Left cardiac atrium (tissue), 4 donors: Measurements from ENCODE around the gene RGS3. TPM values are rescaled to one million over a fixed set of nuclear protein-coding genes. Genes with fewer than 3 reads are reported as not detected.
"Not testable (repeated sequence)": the region's sequence is repeated elsewhere in the genome, so short reads cannot be mapped to it uniquely, and the experiment has no call there.

Experiments used
- ATAC-seq, 2 donors: fragments of 200-7000 bp; cut with Tn5 transposase; one replicate each; pipeline ENCODE4 v1.9.1; 2020; ENCODE audit warnings: mild to moderate bottlenecking in 2 of 2, moderate library complexity in 2 of 2
- DNase-seq: peaks from one replicate; pipeline ENCODE4 v3.0.0-alpha.2; 2020
- intact Hi-C, 2 donors: fragments of 100-400 bp; cut with DNase I; formaldehyde crosslinking; loops; one replicate each; pipeline versions ENCODE4 v1.14.1 to v1.15.1; 2022 to 2023
- total RNA-seq, 2 donors: library from RNA; stranded (reverse); fragmentation: NEBNext Ultra II Directional; extraction: Animal tissue kit (Norgen Biotek cat#: 25700); gene quantifications; one replicate each; pipeline ENCODE4 v1.2.1, GENCODE V29; 2021
- donor health status: DM: no; HTN: yes; CAD: no.
- donor health status: DM: no; HTN: yes; CAD: no; lungs with severe emphysema.
- donor health status: DM: yes; HTN: yes; CAD: no.
- donor health status: Dilated cardiomyopathy.

Gene RGS3
- total RNA-seq, 2 donors from 2014 or later, result 124 to 131 TPM

DNA sequence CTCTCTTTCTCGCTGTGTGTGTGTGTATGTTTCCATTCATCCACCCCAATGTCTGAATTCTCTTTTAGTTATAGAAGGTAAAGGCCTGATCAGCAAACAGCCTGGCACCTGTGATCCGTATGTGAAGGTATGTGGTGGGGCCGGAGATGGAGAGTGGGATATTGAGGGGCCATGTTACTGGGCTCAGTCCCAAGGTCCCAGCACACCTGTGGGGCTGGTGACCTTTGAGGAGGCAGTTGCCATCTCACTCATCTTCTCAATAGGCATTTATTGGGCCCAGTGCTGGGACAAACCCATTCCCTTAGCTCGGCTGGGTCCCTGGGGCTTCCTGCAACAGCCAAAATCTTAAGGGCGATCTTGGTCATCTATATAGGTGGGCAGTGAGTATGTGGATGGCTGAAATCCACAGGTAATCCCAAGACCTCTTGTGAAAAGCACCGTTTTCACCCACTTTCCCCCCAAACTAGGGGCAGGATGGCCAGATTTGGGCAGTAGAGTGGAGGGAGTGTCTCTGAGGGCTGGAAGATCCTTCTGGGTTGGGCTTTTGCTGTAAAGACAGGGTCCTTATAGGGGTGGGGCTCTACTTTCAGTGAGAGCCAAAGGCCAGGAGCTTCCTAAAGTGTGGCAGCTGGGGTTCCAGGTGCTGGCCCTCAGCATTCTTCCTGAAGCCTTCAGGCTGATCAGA, 19.6 kb downstream of the RGS3 start:
- DNase-seq, result no peak
- intact Hi-C loops, result no loop called here

DNA sequence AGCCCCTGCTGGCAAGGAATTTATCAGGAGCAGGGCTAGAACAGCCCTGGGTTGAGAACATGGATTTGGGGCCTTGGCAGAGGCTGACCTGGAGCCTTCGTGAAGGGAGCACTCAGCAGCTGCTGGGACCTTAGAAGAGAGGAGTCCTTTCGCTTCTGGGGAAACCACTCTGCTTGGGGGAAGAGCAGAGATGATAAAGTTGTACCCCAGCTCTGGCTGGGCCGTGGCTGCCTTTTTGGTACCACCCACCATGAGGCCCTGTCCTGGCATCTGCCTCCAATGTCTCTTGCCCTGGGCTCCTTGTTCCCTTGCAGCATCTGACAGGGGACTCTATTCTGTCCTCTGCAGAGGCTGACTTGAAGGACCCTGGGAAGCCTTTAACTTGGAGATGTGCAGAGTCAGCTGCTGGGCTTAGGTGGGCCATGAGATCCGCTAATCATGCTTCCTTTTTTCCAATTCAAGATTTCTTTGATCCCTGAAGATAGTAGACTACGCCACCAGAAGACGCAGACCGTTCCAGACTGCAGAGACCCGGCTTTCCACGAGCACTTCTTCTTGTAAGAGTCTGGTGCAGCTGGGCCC, 20.2 kb downstream of the RGS3 start:
- ATAC-seq (peak in 1 of 2 donors; percentile 3), DNase-seq (no peak)
- intact Hi-C loops, result no loop called here

More for the DNA sequence above, 19.6 kb downstream of the RGS3 start:
- ATAC-seq, result no peak

DNA sequence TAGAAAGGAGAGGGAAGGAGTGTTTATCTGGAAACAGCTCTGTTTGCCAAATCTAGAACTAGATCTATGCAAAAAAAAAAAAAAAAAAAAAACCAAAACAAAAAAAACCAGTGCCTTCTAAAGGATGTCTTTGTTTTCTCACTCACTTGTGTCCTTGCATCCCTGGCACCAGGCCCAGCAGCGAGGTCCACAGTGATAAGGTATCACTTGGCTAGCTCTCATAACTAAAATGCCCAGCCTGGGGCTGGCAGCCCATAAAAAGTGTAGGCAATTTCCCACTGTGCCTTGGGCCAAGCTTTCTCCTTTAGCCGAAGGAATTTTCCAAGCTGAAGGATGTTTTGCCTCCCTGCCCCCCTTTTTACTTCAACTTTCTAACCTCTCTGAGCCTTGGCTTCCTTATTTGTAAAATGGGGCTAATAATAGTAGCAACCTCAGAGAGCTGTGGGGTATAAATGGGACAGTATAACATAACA, 20.8 kb downstream of the RGS3 start:
- ATAC-seq (peak; percentile 71 to 77), DNase-seq (peak; percentile 88)
- intact Hi-C loops, result no loop called here

DNA sequence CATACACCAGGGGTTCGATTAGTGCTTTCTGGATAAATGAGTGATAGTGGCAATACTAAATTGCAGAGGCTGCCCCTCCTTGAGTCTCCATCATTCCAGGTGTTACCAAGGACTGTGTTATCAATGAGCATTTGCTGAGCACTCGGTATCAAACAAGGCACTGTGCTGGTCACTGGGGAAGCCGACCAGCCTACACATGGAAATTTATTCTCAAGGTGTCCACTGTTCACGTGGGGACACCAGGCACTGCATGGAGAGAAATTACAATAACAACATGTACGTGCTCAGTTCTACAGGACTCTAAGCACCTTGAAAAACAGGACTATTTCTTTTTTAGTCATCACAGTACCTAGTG, 22.2 kb downstream of the RGS3 start:
- ATAC-seq (no peak), DNase-seq (no peak)
- intact Hi-C loops, result no loop called here

DNA sequence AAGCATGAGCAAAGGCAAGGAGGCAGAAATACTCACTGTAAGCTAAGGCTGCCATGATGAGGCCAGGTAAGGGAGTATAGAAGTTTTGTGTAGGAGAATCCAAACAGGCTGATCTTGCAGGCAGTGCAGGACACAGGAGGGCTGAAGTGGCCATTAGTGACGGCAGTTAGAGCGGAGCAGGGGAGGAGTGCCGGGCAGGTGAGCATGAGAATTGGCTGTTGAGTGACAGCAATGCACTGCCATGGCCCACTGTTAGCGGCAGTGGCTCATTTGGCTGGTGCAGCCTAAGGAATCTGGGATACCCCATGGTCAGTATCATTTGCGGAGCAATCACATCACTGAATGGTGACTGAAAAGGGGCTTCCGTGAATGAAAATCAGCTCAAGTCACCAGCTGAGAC, 22.8 kb downstream of the RGS3 start:
- intact Hi-C loops, result no loop called here
- no peak for ATAC-seq
- no peak for DNase-seq

DNA sequence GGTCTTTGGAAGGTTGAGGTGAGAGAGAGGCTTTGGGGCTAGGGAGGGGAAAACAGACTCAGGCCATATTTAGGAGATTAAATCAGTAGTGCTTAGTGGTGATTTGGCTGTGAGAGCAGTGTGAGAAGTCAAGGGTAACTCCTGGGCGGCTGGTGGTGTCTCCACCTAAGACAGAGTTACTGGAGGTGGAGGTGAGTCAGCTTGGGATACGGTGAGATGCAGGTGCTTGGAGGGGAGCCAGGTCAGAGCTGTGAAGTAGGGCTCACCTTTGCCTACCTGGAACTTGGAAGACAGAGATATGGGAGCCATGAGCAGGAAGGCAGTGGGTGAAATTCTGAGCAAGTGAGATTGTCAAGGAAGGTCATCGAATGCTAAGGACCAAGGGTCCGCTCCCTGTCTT, 24.5 kb downstream of the RGS3 start:
- ATAC-seq (no peak), DNase-seq (no peak)
- intact Hi-C loops, result no loop called here

DNA sequence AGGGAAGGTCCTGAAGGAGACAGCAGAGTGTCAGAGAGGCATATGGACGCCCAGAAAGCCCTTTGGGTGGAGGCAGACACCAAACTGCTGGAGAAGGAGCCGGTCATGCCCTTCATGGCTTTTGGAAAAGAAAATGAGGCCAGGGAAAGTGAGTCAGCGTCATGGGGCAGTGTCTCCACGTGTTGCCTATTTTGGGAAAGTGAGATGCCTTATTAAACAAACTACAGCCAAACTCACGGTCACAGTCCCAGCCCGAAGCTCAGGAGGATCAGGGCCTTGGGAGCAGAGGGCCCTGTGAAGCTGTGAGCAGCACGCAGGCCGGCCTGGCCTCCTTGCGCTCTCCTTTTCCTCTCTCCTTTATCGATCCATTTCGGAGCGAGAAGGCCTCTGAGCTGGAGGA, 25.0 kb downstream of the RGS3 start:
- intact Hi-C loops, result no loop called here
- DNase-seq (no peak), ATAC-seq (peak; percentile 57 to 58)

DNA sequence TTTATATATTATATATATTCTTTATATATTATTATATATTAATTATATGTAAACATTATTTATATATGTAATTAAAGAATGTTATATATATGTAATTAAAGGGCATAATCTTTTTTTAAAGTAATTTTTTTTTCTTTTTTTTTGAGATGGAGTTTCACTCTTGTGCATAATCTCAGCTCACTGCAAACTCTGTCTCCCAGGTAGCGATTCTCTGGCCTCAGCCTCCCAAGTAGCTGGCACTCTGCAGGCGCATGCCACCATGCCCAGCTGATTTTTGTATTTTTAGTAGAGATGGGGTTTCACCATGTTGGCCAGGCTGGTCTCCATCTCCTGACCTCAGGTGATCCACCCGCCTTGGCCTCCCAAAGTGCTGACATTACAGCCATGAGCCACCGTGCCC, 27.6 kb downstream of the RGS3 start:
- intact Hi-C loops, result loop anchor here in 1 of 2 donors (5.0 kb wide), 1 partner anchor 39 kb away; no protein-coding TSS in a partner anchor
- ATAC-seq, DNase-seq: not testable (repeated sequence)

DNA sequence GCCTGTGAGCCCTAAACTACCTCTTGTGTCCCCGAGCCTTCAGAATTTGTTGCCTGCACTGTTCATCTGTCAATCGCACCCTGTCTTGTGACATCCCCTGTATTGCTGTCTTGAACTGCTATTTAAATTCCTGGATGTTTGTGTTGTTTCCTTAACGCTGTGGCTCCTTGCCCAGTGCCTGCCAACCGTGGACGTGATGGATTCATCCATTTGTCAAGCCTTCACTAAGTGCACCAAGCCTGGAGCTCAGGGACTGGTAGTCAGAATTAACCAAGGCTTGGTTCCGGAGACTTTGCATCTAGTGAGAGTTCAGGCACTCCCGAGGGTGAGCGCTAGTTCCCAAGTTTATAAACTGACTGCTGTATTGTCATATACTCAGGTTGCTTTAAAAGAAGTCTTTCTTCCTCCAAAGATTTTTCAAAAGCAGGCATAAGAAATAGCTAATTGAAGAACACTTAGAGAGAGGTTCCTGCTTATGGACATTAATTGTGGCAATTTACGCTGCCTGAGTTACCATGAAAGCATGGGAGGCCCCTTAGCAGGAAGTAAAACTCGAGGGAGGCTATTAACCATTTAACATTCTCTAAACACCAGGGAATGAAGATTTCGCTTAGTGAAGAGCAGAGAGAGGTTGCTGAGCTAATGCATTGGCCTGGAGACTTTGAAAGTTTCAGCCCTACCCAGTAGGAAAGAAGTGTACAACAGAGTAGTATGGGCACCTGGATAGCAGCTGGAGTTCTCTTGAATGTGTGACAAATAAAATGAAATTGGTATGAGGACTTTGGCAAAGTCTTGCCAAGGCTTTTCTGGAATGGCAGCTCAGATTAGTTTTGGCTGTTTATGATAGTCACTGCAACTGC, 29.0 kb downstream of the RGS3 start:
- ATAC-seq (peak; percentile 47 to 65), DNase-seq (peak; percentile 69)
- intact Hi-C loops, result loop anchor here in 1 of 2 donors (5.0 kb wide), 1 partner anchor 40 kb away; no protein-coding TSS in a partner anchor

DNA sequence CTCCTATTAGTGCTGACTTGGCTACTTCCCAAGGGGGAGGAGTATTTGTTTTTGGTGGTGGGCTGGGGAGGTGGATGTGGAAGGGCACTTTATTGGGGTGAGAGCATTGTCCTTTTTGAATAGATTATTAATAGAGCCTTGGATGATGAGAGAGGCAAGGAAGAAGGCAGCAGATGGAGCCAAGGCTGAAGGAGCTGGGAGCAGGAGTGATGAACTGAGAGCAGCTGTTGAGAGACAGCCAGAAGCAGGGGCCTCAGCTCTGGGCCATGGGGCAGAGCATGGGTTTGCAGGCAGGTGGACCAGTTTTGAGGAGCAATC, 29.6 kb downstream of the RGS3 start:
- intact Hi-C loops, result loop anchor here in 1 of 2 donors (5.0 kb wide), 1 partner anchor 41 kb away; no protein-coding TSS in a partner anchor
- ATAC-seq (no peak), DNase-seq (no peak)

DNA sequence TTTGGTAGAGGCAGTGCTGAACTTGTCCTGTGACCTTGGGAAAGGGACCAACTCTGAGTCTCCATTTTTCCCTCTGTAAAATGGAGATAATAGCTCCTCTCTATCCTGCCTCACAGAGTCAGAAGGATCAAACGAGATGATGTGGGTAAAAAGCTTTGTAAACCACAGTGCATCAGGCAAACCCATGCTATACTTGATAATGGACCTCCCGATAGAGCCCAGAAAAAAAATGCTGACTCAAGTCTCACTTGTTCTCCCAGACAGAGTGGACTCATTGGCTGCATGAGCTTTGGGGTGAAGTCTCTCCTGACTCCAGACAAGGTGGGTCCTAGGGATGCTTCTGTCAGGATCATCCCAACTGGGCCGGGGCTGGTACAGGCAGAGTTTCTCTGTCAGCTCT, 32.0 kb downstream of the RGS3 start:
- no peak for ATAC-seq
- intact Hi-C loops, result loop anchor here in 1 of 2 donors (5.0 kb wide), 1 partner anchor 33 kb away; the partner anchor contains the start of gene RGS3
- DNase-seq, result no peak

DNA sequence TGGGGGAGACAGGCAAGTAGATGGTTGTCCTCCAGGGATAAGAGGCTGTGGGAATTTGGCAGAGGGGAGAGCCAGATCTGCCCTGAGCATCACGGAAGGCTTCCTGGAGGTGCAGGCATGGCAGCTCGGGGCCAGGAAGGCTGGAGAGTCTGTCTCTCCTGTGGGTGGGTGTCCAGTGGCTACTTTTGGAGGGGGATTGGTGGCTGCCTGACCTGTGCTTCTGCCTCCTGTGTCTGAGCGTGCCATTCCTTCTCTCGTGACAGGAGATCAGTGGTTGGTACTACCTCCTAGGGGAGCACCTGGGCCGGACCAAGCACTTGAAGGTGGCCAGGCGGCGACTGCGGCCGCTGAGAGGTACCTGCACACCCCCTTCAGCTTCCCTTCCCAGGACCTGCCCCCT, 33.5 kb downstream of the RGS3 start:
- ATAC-seq (no peak), DNase-seq (no peak)
- intact Hi-C loops, result loop anchor here in 1 of 2 donors (5.0 kb wide), 1 partner anchor 35 kb away; the partner anchor contains the start of gene RGS3

DNA sequence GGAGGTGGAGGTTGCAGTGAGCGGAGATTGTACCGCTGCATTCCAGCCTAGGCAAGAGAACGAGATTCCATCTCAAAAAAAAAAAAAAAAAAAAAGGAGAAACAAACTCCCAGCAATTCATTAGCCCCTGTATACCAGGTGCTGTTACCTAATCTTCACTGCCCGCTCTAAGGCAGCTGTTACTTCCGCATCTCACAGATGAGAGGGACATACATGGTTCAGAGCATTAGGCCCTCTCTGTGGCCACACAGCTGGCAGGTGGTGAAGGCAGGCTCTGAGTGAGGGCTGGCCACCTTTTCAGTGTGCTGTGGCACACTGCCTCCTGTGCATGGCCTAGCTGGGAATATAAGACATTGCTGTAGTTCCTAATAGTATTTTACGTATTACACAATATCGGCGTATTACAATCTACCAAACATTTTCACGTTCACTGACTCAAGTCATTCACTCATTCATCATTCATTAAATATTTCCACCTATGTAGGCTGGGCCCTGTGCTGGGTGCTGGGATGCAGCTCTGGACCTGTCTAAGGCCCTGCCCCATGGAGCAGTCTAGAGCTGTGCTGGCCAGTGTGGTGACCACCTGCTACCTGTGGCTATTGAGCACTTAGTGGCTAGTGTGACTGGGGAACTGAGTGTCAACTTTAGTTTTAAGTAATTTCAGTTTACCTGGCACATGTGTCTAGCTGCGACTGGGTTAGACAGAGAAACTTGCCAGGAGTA, 35.8 kb downstream of the RGS3 start:
- DNase-seq, result no peak
- intact Hi-C loops, result loop anchor here in 1 of 2 donors (5.0 kb wide), 1 partner anchor 37 kb away; the partner anchor contains the start of gene RGS3
- no peak for ATAC-seq

DNA sequence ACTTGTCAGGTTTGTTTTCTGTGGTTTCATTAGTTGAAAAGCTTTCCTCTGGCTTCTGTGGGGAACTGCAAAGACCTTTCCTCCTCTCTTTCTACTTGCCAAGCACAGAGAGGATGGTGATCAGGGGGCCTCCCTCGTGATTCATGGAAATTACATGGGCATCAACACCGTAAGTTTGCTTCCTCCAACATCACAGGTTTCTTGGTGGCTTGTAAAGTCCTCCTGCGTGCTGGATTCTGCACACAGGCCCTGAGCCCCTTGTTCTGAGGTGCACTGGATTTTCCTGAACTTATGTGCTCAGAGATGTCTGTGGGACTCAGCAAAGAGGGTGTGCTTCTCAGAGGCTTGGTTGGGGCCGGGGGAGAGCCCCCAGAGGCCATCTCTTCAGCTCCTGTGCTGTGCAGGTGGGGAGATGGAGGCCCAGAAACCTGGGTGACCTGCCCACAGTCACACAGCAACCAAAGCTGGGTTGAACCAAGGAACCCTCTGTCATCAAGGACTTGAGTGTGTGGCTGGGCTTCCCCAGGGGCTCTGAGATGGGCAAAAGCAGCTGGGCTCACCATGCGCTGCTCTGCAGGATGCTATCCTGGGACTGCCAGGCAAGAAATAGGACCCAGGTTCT, 36.5 kb downstream of the RGS3 start:
- DNase-seq (no peak), ATAC-seq (no peak)
- intact Hi-C loops, result loop anchor here in 1 of 2 donors (5.0 kb wide), 2 partner anchors 38 to 53 kb away; partner anchors contain the start of gene RGS3

DNA sequence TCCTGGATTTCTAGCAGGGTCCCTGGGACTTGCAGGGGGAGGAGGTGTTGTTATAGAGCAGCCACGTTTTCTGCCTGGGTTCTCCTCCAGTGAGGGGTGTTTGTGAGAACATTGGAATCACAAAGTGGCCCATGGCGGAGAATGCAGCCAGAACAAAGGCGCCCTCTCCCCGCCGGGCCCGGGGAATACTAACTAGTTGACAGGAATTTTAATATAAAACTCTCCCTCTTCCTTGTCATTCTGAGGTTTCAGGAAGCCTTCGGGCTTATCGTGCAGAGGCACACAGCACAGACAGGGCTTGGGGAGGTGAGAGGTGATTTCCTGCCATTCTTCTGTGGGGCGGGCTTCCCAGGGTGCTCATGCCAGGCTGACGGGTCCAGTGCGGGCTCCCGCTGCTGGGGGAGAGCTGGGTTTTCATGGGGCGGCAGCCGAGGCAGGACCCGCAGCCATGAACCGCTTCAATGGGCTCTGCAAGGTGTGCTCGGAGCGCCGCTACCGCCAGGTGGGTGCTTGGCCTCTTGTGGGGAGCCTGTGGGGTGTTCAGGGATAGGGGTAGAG, 37.7 kb downstream of the RGS3 start:
- ATAC-seq (peak; percentile 71 to 79), DNase-seq (peak; percentile 77)
- intact Hi-C loops, result loop anchor here in 1 of 2 donors (5.0 kb wide), 1 partner anchor 54 kb away; no protein-coding TSS in a partner anchor

DNA sequence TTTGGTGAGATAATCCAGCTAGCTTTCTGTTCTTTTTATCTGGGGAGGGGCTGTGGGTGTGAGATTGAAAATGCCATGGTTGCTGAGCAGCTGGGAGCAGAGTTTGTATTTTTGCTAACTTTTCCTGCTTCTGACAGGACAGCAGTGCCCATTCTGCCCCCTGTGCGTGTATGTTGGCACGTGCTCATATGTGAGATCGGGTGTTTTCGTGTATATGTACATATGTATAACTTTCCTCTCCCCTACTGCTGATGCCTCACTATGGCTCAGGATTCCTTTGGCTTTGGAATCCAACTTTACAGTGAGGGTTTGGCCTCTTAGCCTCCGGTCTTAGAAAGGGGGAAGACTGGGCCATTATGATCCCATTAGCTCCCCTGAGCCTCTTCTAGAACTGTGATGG, 38.3 kb downstream of the RGS3 start:
- intact Hi-C loops, result loop anchor here in 1 of 2 donors (5.0 kb wide), 1 partner anchor 55 kb away; no protein-coding TSS in a partner anchor
- no peak for DNase-seq
- no peak for ATAC-seq

DNA sequence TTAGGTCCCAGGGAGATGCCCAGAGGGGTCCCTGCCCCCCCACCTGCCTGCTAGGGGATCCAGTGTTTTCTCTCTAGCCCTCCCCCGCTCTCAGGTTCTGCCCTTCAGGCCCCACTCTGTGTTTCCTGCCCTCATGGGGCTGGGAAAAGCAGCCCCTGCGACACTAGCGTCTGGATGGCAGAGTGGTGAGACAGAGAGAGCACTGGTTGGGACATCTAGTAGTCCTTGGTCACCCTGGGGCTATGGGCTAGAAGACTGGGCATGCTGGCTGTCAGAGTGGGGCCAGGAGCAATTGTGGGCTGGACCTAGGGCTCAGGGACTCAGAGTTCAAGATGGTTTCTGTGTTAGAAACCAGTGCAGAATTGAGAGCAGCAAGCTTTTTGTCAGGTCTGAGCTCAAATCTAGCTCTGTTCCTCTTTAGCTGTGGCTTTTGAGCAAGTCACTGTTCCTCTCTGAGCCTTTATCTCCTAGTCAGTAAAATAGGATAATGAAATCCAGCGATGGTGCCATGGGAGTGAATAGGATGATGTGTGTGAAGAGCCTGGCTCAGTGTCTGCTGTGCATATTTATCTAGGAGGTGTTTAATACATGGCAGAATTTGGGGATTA, 39.0 kb downstream of the RGS3 start:
- ATAC-seq (no peak), DNase-seq (no peak)
- intact Hi-C loops, result loop anchor here in 1 of 2 donors (5.0 kb wide), 1 partner anchor 55 kb away; no protein-coding TSS in a partner anchor

DNA sequence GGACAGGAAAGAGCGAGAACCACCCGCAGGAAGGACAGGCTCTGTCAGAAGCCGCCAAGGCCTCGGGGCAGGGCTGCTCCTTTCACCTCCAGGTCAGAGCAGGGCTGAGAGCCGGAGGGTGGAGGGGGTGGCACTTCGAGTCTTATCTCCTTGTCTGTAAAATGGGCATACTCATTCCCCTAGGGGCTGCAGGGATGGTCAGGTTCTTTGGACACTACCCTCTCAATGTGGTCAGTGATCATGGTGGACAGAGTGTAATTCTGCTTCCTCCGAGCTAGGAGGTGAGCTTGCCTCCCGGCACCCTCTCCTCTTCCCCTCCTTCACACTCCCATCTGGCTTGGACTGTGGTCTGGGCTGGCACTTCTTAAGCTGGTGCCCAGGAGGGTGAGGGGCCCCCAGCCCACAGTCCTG, 39.6 kb downstream of the RGS3 start:
- ATAC-seq (peak in 1 of 2 donors; percentile 32), DNase-seq (no peak)
- intact Hi-C loops, result loop anchor here in 1 of 2 donors (5.0 kb wide), 1 partner anchor 56 kb away; no protein-coding TSS in a partner anchor
